Ammon's horn (tissue), 1 donor: ENCODE results near the gene DCXR.
"Not testable (repeated sequence)": the region's sequence is repeated elsewhere in the genome, so short reads cannot be mapped to it uniquely, and the experiment has no call there.

Experiments used
- DNase-seq: peaks from one replicate; pipeline ENCODE4 v3.0.0-alpha.2; 2016; ENCODE audit warnings: low spot score

The DCXR gene

GRCh38 chr17:82039695-82040299 lies 2.3 kb upstream of the DCXR start:
- DNase-seq, result no peak

DNA sequence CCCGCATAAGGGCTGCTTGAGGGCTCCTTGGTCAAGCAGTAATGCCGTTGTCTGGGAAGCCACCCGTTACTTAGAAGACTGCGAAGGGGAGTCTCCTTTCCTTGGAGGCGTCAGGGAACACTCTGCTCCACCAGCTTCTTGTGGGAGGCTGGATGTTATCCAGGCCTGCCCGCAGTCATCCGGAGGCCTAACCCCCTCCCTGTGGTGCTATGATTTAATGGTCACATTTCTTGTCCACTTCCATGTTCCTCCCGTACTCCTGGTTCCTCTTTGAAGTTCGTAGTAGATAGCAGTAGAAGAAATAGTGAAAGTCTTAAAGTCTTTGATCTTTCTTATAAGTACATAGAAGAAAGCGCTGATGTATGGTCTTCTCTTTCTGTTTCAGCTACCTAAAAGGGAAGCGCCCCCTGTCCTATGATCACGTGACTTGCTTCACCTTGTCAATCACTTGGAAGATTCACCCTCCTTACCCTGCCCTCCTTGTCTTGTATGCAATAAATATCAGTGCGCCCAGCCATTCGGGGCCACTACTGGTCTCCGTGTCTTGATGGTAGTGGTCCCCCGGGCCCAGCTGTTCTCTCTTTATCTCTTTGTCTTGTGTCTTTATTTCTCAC lies 1.4 kb upstream of the DCXR start:
- DNase-seq, result not testable (repeated sequence)

DNA sequence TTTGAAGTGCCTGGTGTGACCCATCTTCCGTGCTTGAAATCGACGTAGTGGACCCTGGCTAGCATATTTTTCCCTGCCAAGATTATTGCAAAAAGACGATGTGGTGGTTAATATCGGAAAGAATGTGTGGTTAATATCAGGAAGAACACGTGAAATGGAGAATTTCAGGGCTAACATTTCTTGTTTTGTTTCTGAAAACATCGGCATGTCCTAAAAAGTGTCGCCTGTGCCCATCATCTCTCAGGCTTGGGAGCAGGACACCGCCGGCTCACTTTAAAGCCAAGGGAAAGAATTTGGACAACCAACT lies 345 bp upstream of the DCXR start:
- no peak for DNase-seq

DNA sequence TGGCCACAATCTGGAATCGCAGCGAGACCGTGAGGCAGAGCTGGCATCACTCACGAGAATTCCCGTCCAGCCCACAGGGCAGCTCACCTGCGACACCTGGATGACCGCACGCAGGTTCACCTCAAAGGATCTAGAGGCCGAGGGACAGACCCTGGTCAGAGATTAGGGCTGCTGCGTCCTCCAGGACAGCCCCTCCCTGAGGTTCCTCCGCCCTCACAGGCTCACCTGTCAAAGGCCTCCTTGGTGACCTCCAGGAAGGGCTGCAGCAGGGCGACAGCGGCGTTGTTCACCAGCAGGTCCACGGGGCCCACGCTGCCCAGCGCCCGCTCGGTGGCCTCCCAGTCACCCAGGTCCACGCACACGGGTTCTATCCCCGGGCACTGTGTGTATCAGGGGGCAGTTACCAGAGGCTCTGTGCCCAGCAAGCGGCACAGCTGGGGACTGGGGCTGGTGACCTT lies 834 bp downstream of the DCXR start:
- DNase-seq, result no peak

DNA sequence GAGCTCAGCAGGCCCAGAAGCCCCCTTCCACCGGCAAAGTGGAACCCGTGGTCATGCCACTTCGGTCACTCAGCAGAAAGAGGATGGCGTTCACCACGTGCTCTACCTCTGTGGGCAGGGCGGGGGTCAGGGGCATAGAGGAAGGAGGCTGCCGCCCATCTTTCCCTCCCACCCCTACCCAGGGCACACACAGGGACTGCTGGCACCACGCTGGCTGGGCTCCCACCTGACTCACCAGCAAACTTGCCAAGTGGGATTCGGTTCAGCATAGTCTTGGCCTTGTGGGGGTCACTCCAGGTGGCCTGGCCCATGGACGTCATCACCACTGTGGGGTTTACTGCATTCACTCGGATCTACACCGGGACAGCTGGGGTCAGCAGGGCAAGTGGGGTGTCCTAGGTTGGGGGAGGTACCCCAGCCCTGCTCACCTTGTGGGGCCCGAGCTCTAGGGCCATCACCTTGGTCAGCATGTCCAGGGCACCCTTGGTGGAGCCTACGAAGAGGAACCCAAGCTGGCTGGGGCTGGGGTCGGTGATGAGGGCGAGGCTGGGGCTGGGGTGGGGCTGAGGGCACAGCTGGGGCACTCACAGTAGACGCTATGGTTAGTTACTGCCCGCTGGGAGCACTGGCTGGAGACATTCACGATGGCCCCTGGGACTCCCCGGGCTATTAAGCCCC lies 1.4 kb downstream of the DCXR start:
- no peak for DNase-seq

GRCh38 chr17:82035488-82035887 lies 2.0 kb downstream of the DCXR start:
- DNase-seq, result no peak

DNA sequence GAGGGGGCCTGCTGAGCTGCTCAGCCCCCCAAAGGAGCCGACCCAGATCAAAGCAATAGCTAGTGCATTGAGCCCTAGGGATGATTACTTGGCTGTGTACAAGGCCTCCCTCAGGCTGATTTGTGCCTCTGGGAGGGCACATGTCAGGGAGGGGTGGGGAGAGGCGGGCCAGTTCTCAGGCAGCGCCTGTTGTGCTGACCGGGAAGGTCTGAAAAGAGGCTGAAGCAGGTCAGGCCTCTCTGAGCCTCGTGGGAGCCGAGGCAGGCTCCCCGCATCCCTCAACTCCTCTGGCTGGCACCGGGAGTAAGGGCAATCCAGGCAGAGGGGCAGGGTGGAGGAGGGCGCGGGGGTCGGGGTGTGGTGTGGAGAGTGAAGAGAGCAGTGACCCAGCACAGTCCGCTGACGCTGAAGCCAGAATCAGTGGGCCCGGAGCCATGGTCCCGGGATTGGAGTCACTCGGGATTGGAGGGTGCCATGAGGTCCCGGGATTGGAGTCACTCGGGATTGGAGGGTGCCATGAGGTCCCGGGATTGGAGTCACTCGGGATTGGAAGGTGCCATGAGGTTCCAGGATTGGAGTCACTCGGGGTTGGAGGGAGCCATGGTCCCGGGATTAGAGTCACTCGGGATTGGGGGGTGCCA lies 3.0 kb downstream of the DCXR start:
- no peak for DNase-seq

DNA sequence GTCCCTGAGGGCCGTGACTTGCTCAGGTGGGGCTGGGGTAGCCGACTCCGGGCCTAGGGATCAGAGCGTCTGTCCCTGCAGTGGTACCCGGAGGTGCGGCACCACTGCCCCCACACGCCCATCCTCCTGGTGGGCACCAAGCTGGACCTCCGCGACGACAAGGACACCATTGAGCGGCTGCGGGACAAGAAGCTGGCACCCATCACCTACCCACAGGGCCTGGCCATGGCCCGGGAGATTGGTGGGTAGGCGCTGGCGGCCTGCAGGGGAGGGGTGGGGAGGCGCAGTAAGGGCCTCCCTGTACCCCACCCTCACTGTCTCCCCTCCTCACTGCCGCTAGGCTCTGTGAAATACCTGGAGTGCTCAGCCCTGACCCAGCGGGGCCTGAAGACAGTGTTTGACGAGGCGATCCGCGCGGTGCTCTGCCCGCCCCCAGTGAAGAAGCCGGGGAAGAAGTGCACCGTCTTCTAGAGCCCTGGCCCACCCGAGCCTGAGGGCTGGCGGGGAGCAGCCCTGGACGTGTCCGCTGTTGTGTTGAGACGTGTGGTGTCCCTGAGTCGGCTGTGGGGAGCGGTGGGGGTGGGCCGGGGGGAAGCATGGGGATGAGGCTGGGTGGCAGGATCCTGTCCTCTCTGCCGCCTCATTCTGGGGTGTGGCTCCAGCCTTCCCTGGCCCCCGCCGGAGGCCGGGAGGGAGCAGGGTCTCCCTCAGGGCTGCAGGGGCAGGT lies 4.0 kb downstream of the DCXR start:
- DNase-seq, result no peak

DNA sequence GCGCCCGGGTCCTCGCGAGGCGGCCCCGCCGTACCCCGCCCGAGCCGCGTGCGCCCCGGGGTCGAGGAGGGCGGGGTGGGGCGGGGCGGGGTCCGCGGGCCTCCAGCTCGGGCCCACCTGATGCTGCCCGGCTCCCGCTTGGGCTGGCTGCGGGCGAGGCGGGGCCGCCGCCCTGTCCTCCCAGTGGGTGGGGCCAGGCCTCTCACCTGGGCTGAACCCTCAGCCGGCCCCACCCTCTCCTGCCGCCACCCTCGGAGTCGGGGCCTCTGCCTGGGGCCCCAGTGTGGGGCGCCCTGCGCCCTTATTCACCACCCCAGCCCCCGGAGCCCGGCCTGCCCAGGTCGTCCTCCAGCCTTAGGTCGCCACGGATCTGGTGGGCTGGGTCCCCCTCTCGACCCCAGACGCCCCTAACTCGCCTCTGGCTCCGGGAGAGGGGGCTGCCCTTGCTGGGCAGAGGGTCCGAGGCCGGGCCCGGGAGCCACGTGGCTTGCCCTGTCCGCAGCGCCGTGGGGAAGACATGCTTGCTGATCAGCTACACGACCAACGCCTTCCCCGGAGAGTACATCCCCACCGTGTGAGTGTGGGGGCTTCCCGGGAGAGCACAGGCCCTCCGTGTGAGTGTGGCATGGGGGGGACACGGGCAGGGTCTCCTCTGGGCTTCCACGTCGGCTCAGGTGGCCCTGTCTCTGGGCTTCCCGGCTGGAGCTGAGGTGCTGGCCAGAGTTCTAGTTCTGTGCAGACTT lies 5.4 kb downstream of the DCXR start:
- no peak for DNase-seq

GRCh38 chr17:82031303-82031884 lies 6.1 kb downstream of the DCXR start, which contains the start of gene RAC3:
RAC3 (plus strand) TSS chr17:82031678; CDS start chr17:82031762, 84 bp downstream.
- no peak for DNase-seq

- DNase-seq, result peak; percentile 86
Observed at GRCh38 chr17:82030470-82031302, 6.8 kb downstream of the DCXR start.

- no peak for DNase-seq
Observed at GRCh38 chr17:82029990-82030469, 7.5 kb downstream of the DCXR start.

DNA sequence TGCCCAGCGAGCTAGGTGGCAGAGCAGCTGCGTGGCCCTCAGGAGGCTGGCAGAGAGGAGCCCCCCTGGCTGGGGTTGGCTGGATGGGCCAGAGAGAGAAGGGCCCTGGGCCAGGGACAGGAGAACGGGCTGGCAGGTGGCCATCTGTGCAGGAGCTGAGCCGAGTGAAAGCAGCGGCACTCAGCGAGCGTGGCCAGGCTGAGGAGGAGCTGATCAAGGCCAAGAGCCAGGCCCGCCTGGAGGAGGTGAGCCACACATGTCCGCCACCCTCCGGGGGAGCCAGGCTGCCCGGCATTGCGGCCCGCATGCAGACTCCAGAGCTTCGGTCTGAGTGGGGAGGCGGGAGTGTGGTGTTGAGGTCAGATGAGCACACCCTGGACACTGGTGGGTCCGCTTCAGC lies 8.1 kb downstream of the DCXR start:
- no peak for DNase-seq

DNA sequence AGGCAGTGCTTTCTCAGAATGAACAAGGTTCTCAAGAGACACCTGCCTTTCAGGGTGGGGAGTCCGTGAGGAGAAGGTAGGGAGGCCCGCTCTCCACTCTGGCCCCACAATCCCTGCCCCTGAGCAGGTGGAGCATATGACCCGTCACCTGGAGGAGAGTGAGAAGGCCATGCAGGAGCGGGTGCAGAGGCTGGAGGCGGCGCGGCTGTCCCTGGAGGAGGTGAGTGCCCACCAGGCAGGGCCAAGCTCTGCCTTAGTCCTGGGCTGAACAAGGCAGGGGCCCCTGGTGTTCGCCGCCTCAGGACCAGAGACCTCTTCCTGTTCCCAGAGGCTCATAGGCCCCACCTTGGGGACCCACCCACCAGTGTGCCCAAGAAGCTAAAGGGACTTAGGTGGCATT lies 8.5 kb downstream of the DCXR start:
- no peak for DNase-seq

GRCh38 chr17:82028246-82028645 lies 9.3 kb downstream of the DCXR start:
- no peak for DNase-seq

DNA sequence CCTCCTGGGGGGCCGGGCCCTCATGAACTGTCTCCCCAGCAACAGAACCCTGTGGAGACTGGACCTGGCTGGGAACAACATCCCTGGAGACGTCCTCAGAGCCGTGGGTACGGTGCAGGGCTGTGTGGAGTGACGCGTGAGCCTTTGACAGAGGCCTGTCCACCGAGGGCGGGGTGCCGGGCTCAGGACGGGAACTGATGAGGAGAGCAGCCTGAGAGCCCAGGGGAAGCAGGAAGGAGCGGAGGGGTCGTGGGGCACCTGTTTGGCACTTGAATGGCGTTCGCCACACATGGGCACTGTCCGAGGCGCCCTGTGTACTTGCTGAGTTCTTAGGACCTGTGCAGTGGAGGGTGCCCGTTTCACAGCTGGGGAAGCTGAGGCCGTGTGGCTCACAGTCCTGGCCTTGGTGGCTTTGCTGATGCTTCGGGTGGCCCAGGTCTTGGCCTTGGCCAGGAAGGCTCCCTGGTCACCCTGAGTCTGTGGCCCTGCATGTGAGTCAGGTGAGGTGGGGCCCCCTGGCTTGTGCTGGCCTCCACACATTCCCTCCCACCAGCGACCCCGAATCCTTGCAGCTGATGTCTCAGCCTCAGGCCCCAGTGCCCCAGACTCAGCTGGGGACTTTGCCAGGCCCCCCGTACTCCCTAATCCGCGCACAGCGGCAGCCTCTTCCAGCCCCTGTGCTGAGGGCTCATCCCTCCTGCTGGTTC lies 11.9 kb downstream of the DCXR start:
- no peak for DNase-seq

- no peak for DNase-seq
Observed at GRCh38 chr17:82024859-82025258, 12.6 kb downstream of the DCXR start.

- DNase-seq, result no peak
Observed at GRCh38 chr17:82023447-82024241, 13.9 kb downstream of the DCXR start.

DNA sequence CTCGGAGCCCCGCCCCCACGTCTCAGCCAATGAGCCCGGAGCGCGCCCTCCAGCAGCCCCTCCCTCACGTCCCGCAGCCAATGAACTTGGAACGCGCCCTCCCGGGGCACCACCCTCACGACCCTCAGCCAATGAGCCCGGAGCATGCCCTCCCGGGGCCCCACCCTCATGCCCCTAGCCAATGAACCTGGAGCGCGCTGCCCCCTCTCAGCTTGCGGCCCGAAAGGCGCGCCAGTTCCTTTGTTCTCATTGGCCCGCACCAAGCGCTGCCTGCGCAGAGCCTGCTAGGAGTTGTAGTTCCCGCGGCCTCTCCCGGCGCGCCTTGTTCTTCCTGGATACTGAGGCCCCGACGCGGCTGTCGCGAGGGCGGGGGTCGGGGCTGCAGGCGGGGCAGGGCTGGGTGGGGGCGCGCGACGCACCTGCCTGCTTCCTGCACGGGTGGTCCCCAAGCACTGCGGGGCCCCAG lies 14.5 kb downstream of the DCXR start, which contains the start of gene LRRC45:
LRRC45 (plus strand) TSS at position 325 of the 466 bp plus-strand sequence. CDS start 339 bp downstream, outside the sequence.
- DNase-seq, result peak; percentile 100
